Ramos (cell line): Measurements from ENCODE around the gene MTMR2.

Source experiments
- in situ Hi-C: fragments of 300-500 bp; cut with MboI; formaldehyde crosslinking; loops from one replicate; pipeline ENCODE4 v1.14.3; 2022; ENCODE audit warnings: low sequenced_read_pairs; ENCODE audit not compliant: unreplicated experiment

The MTMR2 gene

DNA sequence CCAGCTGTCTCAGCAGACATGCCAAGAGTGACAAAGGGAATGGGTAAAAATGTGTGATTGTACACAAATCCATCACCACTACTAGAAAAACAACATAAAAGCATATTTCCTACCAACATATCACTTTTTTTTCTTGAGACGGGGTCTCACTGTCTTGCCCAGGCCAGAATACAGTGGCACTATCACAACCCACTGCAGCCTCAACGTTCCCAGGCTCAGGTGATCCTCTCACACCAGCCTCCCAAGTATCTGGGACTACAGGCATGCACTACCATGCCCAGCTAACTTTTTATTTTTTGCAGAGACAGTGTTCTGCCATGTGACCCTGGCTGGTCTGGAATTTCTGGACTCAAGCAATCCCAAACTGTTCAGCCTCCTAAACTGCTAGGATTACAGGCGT, 5.2 kb downstream of the MTMR2 start:
- in situ Hi-C loops, result no loop called here

DNA sequence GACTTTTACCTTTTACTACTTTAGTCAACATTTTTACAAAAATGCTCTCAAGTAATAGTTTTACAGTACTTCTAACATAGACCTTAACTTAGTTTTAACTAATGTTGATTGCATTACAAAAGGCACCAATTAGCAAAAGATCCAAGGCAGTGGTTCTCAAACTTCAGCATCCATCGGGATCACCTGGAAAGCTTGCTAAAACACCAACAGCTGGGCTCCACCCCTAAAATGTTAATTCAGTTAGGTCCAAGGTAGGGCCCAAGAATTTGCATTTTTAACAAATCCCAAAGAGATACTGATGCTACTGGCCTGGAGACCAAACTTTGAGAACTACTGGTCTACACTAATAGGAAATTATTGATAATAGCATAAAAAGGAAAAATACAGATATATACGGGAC, 5.9 kb downstream of the MTMR2 start:
- in situ Hi-C loops, result no loop called here

DNA sequence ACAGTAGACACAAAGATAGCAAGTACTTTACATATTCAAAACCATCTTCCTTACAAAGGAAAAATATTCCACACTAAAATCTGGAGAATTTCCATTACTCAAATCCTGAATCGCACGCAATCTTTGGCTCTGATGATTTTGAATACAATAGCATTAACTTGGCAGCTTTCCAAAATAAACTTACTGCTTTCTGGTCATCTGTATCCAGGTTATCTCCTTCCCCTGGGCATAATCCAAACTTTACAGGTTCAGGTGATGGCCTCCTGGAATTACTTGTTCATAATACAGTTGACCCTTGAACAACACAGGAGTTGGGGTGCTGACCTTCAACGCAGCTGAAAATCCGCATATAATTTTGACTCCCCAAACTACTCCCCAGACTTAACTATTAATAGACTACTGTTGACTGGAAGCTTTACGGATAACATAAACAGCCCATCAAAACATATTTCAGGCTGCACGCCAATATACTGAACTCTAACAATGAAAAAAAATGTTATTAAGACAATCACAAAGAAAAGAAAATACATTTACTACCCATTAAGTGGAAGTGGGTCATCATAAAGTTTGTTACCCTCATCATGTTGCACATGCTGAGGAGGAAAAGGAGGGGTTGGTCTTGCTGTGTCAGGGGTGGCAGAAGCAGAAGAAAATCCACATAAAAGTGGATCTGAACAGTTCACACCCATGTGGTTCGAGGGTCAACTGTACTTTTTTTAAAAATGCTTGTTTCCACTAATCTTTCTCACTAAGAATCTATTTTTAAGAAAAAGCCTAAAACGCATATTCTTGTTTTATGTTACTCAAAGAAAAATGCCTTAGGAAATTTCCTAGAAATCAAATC, 6.5 kb downstream of the MTMR2 start:
- in situ Hi-C loops, result no loop called here

DNA sequence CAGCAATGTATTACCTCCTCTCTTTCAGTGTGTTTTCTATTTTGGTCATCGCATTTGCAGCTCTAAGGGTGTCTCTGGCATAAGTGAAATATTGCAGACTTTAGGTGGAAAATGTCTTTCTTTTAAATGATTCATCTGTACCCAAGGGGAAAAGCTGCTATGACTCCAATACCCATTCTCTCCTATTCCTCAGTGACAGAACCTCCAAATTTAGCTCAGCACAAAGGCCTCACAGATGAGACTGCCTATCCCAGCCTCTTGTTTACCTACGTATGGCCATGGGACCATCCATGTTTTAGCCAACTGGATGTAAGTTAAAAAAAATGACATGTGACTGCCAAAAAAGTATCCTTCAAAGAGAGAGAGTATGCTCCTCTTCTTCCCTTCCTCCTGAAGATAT, 7.9 kb downstream of the MTMR2 start:
- in situ Hi-C loops, result no loop called here

DNA sequence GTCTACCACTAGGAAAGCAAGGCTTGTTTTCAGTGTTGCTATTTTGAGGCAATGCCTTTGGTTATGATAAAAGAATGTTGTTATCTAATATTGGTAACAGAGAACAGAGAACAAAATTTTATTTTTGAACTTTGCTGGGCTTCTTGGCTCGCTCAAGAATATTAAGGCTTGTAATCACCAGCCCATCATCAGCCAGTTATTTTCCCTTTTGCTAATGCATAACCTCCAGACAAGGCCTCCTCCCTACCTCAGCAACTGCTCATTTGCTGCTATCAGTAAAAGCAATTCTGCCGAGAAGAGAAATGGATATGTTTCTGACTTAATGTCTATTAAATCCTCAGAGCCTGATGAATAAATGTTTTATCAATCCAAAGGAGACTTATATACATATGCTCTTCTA, 8.9 kb downstream of the MTMR2 start:
- in situ Hi-C loops, result no loop called here

DNA sequence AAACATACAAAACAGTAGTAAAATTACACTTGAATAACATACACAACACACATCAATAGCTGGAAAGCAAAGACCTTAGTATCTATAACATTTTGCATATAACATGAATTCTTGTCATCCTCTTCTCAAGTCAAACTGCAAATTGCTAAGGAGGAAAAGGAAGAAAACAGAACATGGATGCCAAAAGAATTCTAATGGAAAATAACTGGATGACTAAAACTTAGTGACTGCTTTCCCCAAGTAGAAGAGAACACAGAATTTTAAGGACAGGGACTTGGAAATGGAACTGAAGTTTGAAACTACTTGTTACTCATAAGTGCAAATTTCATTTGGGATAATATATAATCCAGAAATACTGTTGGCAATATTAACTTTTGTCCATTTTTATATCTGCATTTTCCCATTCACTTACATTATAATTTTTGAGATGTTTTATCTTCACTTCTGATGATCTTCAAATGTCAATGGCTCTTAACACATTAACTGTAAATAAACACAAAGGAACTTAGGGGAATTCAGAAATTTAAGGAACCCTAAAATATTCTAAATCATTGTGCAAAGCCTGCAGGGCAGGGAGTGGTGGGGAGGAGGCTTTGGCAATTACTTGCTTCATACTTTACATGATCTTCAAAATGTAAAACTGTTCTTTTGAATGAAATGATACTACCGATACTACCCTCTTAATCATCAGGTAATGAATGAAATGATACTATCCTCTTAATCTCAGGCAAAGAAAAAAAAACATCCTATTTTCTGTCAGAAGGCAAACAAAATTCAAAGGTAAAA, 9.9 kb downstream of the MTMR2 start:
- in situ Hi-C loops, result no loop called here

DNA sequence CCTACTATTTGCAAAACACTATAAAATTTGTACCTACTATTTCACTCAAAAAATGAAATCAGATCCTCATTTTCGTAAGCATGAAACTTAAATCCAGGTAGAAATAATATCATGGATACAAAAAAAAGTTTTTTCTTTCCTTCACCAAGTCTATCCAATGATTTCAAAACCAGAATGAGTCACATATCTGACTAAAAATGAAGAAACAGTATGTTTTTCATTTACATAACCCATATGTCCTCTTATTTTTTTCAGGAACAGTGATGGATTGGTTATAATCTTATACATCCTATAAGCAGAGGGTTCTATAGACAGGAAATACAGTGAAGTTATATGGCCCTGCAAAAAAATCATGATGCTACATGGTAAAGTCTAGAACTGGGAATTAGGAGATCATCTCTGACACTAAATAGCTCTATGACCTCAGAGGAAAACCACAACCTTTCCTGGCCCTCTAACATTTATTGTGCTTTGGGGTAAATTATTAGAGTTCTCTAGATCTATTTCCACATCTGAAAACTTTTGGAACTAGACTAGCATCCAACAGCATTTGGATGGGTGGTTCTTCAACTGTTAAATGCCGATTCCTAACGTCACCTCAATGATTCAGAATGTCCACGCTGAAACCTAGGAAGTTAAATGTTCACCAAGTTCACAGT, 10.9 kb downstream of the MTMR2 start:
- in situ Hi-C loops, result no loop called here

DNA sequence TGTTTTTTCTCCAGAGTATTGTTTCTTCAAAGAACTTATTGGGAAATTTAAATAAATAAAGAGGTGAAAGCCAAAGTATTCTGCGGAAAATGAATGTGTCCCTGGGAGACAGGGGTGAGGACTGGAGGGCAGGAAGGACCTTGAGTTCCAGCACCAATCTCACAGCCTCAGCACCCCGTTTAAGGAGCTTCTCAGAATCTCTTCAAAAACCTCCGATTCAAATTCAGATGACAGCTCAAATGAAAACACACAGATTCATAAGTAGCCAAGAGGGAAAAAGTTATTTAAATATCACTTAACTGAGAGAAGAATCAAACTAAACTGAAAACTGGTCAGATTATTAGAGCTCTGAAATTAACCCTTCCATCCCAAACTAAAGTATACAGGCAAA, 12.5 kb downstream of the MTMR2 start:
- in situ Hi-C loops, result no loop called here

DNA sequence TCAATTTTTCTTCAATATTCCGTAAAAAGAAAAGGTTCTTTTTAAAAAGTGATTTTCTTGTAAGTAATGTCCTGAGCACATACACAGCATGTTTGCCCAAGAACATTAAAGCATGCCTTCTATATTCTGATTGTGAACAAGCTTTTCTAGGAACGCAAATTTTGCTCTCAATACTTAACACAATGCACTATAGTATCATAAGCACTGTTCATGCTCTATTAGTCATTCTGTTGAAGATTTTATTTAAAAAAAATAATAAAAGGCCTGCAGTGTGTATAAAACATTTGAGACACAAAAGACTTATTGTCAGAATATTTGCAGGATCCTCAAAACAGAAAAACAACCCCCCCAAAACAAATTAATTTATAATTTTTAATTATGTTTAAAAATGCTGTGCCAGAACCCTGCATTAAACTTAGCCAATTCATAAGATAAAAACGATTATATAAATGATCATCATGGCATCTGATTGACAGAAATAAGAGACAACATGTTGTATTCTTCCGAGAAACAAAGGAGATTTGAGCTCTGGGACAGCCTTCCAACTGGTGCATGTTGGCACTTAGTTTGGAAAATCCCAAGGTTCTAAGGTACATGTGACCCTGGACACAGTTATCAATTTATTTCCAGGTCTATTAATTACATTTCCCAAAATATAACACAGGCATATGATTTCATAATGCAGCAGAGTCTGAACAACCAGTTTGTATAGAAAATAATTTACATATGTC, 13.1 kb downstream of the MTMR2 start:
- in situ Hi-C loops, result no loop called here

DNA sequence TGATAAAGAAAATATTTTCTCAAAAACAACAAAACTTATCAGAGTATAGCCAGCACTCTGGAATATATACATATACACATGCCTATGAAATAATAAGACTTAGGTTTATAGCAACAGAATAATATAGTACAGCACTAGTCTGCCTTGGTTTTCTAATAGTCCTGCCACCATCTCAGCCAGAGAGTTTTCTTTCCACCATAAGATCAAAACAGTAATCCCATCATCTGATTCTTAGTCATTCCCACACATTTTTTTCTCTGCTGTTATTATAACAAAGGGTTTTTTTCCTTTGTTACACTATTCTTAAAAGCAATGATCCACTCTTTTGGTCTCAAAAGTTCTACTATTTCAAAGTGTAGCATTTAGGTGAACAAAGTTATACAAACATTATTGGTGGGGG, 15.1 kb downstream of the MTMR2 start:
- in situ Hi-C loops, result no loop called here

DNA sequence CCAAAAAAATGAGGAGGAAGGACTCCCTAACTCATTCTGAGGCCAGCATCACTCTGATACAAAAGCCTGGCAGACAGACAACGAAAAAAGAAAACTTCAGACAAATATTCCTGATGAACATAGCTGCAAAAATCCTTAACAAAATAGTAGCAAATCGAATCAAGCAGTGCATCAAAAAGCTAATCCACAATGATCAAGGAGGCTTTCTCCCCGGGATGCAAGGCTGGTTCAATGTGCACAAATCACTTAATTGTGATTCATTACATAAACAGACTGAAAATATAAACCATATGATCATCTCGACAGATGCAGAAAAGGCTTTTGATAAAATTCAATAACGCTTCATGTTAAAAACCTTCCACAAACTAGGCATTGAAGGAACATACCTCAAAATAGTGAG, 16.4 kb downstream of the MTMR2 start:
- in situ Hi-C loops, result no loop called here

DNA sequence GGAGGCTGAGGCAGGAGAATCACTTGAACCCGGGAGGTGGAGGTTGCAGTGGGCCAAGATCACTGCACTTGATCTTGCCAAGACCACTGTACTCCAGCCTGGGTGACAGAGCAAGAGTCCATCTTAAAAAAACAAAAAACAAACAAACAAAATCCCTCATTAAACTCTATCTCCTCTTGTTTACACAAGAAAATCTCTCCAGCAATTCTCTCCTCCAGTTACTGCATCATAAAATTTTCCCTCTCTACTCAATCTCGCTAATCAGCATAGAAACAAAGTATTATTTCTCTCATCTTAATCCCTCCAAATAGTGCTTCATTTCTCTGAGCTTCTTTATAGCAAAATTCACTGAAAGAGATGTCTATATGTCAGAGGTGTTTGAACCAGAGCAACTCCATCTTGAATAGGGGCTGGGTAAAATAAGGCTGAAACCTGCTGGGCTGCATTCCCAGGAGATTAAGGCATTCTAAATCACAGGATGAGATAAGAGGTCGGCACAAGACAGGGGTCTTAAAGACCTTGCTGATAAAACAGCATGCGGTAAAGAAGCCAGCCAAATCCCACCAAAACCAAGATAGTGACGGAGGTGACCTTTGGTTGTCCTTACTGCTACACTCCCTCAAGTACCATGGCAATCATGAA, 19.8 kb downstream of the MTMR2 start:
- in situ Hi-C loops, result no loop called here

DNA sequence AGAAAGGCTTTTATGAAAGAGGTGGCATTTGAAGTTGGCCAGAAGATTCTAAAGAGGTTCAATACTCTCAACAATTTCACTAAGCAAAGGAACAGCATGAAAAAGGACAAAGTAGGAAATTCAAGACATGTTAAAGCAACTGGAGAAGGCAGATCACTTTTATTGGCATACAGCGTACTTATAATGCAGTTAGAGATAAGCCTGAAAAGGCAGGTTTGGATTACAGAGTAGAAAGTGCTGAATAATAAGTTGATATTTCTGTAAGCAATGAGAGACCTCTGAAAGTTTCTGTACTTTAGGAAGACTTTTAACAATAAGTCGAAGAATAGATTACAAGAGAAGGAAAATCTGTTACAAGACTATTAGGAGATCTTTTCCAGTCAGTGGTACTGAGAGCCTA, 25.1 kb downstream of the MTMR2 start:
- in situ Hi-C loops, result no loop called here

DNA sequence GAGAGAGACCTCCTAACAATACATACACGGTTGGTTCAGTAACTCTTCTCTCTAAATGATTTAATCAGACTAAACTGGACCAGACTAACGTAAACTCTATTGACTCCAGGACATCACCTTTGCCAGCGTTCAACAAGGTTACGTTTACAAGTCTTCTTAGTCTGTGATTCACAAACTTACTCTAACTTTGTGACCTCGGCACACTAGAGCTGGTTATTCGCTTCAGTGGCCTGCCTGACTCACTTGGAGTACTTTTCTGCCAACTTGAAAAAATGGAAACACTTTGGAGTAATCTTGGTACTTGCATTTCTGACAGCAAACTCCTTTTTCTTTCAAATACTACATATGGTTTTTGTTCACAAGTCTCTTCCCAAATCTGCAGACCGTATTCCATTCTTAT, 26.2 kb downstream of the MTMR2 start:
- in situ Hi-C loops, result no loop called here

DNA sequence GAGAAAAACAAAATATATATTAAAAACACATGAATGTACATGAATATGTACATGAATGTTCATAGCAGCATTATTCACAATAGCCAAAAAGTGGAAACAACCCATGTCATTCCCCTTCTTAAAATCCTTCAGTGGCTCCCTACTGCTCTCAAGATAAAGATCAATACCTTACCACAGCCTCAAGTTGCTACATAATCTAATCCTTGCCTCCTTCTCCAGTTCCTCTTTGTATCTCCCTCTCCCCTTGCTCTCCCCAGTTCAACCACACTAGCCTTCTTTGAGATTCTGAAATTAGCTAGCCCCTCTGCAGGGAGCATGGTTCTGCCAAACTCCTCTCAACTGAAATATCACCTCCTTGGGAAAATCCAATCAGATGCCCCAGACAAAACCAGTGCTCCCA, 28.1 kb downstream of the MTMR2 start:
- in situ Hi-C loops, result no loop called here

DNA sequence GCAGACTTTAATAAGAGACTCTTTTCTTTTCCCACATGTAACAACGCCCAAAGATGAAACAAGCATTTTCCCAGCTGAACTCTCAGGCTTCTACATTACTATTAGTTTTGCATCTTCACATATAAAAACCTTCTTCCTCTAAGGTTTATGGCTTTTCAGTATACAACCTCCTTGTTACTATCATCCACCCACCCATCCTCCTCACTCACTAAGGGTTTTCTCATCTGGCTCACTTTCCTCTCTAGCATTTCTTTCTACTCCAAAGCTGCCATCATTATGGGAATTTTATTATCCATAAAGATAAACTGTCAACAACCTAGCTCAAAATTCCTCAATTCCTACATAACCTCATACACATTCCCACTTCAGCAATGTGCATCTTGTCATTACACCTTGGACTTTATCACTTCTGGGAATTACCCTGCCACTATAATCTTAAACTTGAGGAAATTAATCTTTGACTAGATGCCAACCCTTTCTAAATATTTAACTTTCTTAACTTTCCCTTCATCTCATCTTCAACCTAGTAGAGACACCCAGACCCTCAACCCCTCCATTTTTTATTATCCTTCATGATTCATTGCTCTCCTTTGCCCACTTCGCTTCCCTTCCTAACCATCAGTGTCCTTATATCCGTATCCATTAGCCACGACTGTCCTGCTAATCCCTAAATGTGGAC, 30.9 kb downstream of the MTMR2 start:
- in situ Hi-C loops, result no loop called here

DNA sequence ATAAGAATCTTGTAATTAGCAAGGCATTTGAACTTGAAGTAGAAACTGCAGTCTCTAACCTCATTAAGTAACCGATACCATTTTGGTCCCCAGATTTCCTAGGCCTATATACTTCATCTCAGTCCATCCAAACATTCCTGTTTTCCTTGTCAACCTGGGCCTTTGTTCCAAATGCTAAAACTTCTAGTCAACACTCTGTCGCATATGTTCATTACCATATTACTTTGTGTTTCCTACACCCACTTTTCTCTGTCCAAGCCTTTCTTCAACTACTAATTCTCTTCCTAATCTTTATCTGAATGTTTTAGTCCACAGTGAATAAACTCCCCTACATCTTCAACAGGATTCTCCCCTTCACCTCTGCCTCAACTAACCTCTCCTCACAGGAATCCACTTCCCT, 31.4 kb downstream of the MTMR2 start:
- in situ Hi-C loops, result no loop called here

DNA sequence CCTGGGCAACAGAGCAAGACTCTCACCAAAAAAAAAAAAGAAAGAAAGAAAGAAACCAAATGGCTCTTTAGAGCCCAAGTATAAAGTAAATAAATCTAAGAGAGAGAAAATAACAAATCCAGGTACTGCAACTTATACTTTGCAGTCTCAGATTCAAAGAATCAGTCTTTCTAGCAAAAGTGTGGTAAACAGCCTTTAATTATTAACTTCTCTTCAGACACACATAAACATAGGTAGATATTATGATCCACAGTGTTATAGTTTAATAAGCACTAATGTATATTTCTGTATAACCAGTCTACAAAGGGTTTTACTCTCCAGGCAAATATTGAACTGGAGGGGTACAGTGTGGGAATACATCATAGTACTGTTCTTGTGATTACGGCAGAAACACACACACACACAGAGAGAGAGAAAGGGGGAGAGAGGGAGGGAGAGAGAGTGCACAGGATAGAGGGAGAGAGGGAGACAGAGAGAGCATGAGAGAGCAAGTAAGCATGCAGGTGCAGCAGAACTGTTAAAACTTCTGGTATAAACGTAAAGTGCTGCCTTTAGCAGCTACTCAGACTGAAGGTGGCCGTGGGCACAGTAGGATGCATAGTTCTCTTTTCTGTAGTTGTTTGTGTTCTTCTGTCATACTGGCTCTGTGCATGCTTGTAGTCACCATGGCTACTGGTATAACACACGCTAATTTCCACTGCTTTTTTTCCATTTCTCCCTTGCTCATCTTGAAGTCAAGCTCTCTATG, 32.3 kb downstream of the MTMR2 start:
- in situ Hi-C loops, result no loop called here

DNA sequence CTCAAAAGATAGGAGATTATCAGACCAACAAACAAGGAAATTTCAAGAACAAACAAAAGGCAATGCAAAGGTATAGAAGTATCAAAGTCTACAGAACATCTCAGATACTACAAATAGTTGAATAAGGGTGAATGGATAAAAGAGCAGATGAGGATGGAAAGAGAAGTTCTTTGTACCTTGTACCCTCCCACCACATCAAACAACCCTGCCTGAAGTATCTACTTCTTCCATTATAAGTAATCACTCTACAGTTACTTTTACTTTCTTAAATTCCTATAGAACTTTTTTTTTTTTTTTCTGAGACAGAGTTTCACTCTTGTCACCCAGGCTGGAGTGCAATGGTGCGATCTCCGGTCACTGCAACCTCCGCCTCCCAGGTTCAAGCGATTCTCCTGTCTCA, 35.1 kb downstream of the MTMR2 start:
- in situ Hi-C loops, result no loop called here
